ENCODE results near the gene CD74. TPM values are rescaled to one million over a fixed set of nuclear protein-coding genes. Genes with fewer than 3 reads are reported as not detected.
A peak's percentile ranks its signal among the peaks of the same experiment; 100 is the strongest.

CD74 gene
- total and polyA plus RNA-seq, 2 of the 13 experiments (the other 11 are each of a cell fraction or from before 2014, with no cell fraction given) = 34.1 to 84.4 TPM

DNA sequence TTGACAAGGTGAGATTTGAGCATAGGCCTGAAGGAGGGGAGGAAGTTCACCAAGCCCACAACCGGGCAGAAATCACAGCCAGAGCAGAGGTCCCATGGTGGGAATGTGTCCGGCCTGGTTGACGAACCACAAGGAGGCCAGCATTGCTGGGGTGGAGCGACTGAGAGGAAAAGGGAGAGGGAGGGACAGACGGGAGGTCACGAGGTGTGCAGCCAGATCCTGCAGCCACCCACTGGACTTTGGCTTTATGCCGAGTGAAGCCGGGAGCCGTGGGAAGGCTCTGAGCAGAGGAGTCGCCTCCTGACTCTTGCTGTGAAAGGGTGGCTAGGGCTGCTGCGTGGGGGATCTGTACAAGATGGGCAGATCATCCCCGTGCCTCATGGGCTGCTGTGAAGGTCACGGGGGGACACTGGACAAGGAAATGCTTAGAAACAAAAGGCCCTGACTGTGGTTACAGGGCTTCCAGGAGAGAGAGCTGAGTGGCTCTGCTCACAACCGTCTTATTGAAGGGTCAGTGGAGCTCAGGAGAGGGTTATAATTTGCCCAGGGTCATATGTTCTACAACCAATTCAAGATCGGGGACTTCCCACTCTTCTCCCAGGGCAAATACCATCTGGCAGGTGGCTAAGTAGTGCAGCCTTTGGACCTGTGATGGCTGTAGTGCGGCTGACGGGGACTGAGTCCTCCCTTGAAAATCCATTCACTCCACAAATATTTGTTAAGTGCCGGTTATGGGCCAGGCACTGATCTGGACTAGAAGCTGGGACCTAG is 15.6 kb upstream of the CD74 start (continued):
- no peak for TF ChIP-seq ELF4 (CRISPR knock-in tag; IDR thresholded peaks at IDR 0.05; ENCODE audit: borderline replicate concordance)
- TF ChIP-seq, protein P1, sequence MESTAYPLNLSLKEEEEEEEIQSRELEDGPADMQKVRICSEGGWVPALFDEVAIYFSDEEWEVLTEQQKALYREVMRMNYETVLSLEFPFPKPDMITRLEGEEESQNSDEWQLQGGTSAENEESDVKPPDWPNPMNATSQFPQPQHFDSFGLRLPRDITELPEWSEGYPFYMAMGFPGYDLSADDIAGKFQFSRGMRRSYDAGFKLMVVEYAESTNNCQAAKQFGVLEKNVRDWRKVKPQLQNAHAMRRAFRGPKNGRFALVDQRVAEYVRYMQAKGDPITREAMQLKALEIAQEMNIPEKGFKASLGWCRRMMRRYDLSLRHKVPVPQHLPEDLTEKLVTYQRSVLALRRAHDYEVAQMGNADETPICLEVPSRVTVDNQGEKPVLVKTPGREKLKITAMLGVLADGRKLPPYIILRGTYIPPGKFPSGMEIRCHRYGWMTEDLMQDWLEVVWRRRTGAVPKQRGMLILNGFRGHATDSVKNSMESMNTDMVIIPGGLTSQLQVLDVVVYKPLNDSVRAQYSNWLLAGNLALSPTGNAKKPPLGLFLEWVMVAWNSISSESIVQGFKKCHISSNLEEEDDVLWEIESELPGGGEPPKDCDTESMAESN (CRISPR knock-in tag; conservative IDR thresholded peaks at IDR 0.05) = no peak
- no peak for TF ChIP-seq ZNF703 (CRISPR knock-in tag; IDR thresholded peaks at IDR 0.05; ENCODE audit: borderline replicate concordance)
- TF ChIP-seq TCF7L2 (IDR thresholded peaks at IDR 0.05; ENCODE audit: low read depth, low read length) = no peak
- TF ChIP-seq, protein P2, sequence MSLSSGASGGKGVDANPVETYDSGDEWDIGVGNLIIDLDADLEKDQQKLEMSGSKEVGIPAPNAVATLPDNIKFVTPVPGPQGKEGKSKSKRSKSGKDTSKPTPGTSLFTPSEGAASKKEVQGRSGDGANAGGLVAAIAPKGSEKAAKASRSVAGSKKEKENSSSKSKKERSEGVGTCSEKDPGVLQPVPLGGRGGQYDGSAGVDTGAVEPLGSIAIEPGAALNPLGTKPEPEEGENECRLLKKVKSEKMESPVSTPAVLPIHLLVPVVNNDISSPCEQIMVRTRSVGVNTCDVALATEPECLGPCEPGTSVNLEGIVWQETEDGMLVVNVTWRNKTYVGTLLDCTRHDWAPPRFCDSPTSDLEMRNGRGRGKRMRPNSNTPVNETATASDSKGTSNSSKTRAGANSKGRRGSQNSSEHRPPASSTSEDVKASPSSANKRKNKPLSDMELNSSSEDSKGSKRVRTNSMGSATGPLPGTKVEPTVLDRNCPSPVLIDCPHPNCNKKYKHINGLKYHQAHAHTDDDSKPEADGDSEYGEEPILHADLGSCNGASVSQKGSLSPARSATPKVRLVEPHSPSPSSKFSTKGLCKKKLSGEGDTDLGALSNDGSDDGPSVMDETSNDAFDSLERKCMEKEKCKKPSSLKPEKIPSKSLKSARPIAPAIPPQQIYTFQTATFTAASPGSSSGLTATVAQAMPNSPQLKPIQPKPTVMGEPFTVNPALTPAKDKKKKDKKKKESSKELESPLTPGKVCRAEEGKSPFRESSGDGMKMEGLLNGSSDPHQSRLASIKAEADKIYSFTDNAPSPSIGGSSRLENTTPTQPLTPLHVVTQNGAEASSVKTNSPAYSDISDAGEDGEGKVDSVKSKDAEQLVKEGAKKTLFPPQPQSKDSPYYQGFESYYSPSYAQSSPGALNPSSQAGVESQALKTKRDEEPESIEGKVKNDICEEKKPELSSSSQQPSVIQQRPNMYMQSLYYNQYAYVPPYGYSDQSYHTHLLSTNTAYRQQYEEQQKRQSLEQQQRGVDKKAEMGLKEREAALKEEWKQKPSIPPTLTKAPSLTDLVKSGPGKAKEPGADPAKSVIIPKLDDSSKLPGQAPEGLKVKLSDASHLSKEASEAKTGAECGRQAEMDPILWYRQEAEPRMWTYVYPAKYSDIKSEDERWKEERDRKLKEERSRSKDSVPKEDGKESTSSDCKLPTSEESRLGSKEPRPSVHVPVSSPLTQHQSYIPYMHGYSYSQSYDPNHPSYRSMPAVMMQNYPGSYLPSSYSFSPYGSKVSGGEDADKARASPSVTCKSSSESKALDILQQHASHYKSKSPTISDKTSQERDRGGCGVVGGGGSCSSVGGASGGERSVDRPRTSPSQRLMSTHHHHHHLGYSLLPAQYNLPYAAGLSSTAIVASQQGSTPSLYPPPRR (CRISPR knock-in tag; IDR thresholded peaks at IDR 0.05; ENCODE audit: borderline replicate concordance) = no peak
- peak; percentile 51 for TF ChIP-seq ARNTL (CRISPR knock-in tag; IDR thresholded peaks at IDR 0.05)
- TF ChIP-seq, protein P3, sequence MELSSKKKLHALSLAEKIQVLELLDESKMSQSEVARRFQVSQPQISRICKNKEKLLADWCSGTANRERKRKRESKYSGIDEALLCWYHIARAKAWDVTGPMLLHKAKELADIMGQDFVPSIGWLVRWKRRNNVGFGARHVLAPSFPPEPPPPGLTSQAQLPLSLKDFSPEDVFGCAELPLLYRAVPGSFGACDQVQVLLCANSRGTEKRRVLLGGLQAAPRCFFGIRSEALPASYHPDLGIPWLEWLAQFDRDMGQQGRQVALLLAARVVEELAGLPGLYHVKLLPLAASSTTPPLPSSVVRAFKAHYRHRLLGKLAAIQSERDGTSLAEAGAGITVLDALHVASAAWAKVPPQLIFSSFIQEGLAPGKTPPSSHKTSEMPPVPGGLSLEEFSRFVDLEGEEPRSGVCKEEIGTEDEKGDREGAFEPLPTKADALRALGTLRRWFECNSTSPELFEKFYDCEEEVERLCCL (CRISPR knock-in tag; IDR thresholded peaks at IDR 0.05; ENCODE audit: borderline replicate concordance) = no peak
- TF ChIP-seq, protein P4, sequence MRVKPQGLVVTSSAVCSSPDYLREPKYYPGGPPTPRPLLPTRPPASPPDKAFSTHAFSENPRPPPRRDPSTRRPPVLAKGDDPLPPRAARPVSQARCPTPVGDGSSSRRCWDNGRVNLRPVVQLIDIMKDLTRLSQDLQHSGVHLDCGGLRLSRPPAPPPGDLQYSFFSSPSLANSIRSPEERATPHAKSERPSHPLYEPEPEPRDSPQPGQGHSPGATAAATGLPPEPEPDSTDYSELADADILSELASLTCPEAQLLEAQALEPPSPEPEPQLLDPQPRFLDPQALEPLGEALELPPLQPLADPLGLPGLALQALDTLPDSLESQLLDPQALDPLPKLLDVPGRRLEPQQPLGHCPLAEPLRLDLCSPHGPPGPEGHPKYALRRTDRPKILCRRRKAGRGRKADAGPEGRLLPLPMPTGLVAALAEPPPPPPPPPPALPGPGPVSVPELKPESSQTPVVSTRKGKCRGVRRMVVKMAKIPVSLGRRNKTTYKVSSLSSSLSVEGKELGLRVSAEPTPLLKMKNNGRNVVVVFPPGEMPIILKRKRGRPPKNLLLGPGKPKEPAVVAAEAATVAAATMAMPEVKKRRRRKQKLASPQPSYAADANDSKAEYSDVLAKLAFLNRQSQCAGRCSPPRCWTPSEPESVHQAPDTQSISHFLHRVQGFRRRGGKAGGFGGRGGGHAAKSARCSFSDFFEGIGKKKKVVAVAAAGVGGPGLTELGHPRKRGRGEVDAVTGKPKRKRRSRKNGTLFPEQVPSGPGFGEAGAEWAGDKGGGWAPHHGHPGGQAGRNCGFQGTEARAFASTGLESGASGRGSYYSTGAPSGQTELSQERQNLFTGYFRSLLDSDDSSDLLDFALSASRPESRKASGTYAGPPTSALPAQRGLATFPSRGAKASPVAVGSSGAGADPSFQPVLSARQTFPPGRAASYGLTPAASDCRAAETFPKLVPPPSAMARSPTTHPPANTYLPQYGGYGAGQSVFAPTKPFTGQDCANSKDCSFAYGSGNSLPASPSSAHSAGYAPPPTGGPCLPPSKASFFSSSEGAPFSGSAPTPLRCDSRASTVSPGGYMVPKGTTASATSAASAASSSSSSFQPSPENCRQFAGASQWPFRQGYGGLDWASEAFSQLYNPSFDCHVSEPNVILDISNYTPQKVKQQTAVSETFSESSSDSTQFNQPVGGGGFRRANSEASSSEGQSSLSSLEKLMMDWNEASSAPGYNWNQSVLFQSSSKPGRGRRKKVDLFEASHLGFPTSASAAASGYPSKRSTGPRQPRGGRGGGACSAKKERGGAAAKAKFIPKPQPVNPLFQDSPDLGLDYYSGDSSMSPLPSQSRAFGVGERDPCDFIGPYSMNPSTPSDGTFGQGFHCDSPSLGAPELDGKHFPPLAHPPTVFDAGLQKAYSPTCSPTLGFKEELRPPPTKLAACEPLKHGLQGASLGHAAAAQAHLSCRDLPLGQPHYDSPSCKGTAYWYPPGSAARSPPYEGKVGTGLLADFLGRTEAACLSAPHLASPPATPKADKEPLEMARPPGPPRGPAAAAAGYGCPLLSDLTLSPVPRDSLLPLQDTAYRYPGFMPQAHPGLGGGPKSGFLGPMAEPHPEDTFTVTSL (CRISPR knock-in tag; IDR thresholded peaks at IDR 0.05; ENCODE audit: borderline replicate concordance) = peak; percentile 58; the same call in 1 of the 2 replicates
- no peak for TF ChIP-seq ADNP (CRISPR knock-in tag; IDR thresholded peaks at IDR 0.05)
- TF ChIP-seq, protein P5, sequence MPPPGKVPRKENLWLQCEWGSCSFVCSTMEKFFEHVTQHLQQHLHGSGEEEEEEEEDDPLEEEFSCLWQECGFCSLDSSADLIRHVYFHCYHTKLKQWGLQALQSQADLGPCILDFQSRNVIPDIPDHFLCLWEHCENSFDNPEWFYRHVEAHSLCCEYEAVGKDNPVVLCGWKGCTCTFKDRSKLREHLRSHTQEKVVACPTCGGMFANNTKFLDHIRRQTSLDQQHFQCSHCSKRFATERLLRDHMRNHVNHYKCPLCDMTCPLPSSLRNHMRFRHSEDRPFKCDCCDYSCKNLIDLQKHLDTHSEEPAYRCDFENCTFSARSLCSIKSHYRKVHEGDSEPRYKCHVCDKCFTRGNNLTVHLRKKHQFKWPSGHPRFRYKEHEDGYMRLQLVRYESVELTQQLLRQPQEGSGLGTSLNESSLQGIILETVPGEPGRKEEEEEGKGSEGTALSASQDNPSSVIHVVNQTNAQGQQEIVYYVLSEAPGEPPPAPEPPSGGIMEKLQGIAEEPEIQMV (CRISPR knock-in tag; IDR thresholded peaks at IDR 0.05; ENCODE audit: low read depth) = no peak
- no peak for TF ChIP-seq MAF1 (CRISPR knock-in tag; IDR thresholded peaks at IDR 0.05; ENCODE audit: borderline replicate concordance)
- TF ChIP-seq ZNF546 (CRISPR knock-in tag; conservative IDR thresholded peaks at IDR 0.05) = no peak

Data from HepG2 (cell line).